DND-41 (cell line): Measurements from ENCODE around the gene NKAIN2.

Source experiments
- ATAC-seq: fragments of 200-7000 bp; cut with Tn5 transposase; 3 replicates; pipeline ENCODE4 v1.9.1; 2021; ENCODE audit warnings: low read depth; ENCODE audit not compliant: insufficient read depth
- DNase-seq: peaks from one replicate; pipeline ENCODE4 v3.0.0-alpha.2; 2020
- H2AFZ ChIP-seq: 2 replicates; pipeline ENCODE4 v1.6.0; 2012; ENCODE audit warnings: low read depth, low read length
- H3K27ac ChIP-seq: 2 replicates; pipeline ENCODE4 v1.5.1; 2012; ENCODE audit warnings: low read length, inconsistent platforms
- H3K27me3 ChIP-seq: fragments of 200-600 bp; sonication (generic); 2 replicates; pipeline ENCODE4 v1.6.0; 2012; ENCODE audit warnings: low read length, mild to moderate bottlenecking, inconsistent platforms; ENCODE audit not compliant: insufficient read depth, poor library complexity
- H3K36me3 ChIP-seq: 2 replicates; pipeline ENCODE4 v1.5.1; 2012; ENCODE audit warnings: low read length, inconsistent platforms; ENCODE audit not compliant: insufficient read depth
- H3K4me1 ChIP-seq: 2 replicates; pipeline ENCODE4 v1.5.1; 2012; ENCODE audit warnings: mild to moderate bottlenecking, low read length; ENCODE audit not compliant: insufficient read depth
- H3K4me2 ChIP-seq: 2 replicates; pipeline ENCODE4 v1.6.0; 2012; ENCODE audit warnings: mild to moderate bottlenecking, moderate library complexity, low read length, inconsistent platforms; ENCODE audit not compliant: insufficient read depth
- H3K4me3 ChIP-seq, 2 experiments: fragments of 200-600 bp in 1 of 2; shearing (Covaris generic) in 1 of 2; 2 replicates each; pipeline ENCODE4 v1.5.1; 2012 to 2016; ENCODE audit warnings: inconsistent platforms in 2 of 2, low read length in 2 of 2, mild to moderate bottlenecking in 2 of 2, low read depth in 1 of 2, moderate library complexity in 1 of 2
- H3K79me2 ChIP-seq: 2 replicates; pipeline ENCODE4 v1.6.0; 2012; ENCODE audit warnings: low read length, inconsistent platforms; ENCODE audit not compliant: insufficient read depth
- H3K9ac ChIP-seq: 2 replicates; pipeline ENCODE4 v1.6.0; 2012; ENCODE audit warnings: low read depth, mild to moderate bottlenecking, inconsistent platforms, low read length, moderate library complexity
- H3K9me3 ChIP-seq: 2 replicates; pipeline ENCODE4 v1.5.1; 2012; ENCODE audit warnings: low read length, moderate library complexity, mild to moderate bottlenecking, inconsistent platforms; ENCODE audit not compliant: insufficient read depth, severe bottlenecking
- H4K20me1 ChIP-seq: 2 replicates; pipeline ENCODE4 v1.6.0; 2012; ENCODE audit warnings: low read length; ENCODE audit not compliant: insufficient read depth
- CTCF ChIP-seq: IDR thresholded peaks from 2 replicates; pipeline ENCODE4 v1.5.1; 2012; ENCODE audit warnings: borderline replicate concordance, low read length, moderate library complexity, mild to moderate bottlenecking; ENCODE audit not compliant: poor library complexity, severe bottlenecking; ENCODE audit errors: extremely low read depth
- EZH2 ChIP-seq: IDR thresholded peaks from 3 replicates; pipeline ENCODE4 v1.6.1; 2012; ENCODE audit warnings: borderline replicate concordance, low read depth, mild to moderate bottlenecking, moderate library complexity, low read length, inconsistent platforms; ENCODE audit not compliant: severe bottlenecking

Gene NKAIN2

DNA sequence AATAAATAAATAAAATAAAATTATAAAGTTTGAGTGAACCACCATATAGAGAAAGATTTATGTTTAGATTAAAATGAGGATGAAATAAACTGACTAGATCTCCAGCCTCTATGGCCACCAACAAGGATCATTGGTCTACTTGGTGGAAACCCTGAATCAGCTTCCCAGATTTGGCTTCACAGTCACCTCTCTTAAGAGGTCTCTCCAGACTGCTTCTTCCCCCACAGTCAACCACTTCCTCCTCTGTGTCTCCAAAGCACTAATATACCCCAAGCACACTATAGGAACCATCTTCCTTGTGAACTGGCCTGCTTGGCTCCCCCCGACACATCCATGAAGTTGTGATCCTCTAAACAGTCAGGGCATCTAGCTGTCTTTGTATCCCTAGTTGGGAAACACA is 629.0 kb downstream of the NKAIN2 start:
- no peaks in the 10 kb centered on the region for H3K4me1 ChIP-seq
- H3K9ac ChIP-seq = no peak overlapping the region
- no peak overlapping the region for H2AFZ ChIP-seq
- no peaks in the 10 kb centered on the region for H4K20me1 ChIP-seq
- H3K9me3 ChIP-seq = no peaks in the 10 kb centered on the region
- ATAC-seq (no peak), DNase-seq (no peak)
- no peak overlapping the region for H3K4me3 ChIP-seq
- H3K27me3 ChIP-seq = no peaks in the 10 kb centered on the region
- H3K36me3 ChIP-seq = no peaks in the 10 kb centered on the region
- no peak overlapping the region for H3K27ac ChIP-seq
- no peaks in the 10 kb centered on the region for H3K79me2 ChIP-seq
- no peak overlapping the region for H3K4me2 ChIP-seq
- TF ChIP-seq CTCF (no peak), EZH2 (no peak)

- TF ChIP-seq CTCF = no peak
- no peak for TF ChIP-seq EZH2
- no peaks in the 10 kb centered on the region for H3K27me3 ChIP-seq
- DNase-seq (no peak), ATAC-seq (no peak)
- no peak overlapping the region for H3K4me2 ChIP-seq
- H3K79me2 ChIP-seq = no peaks in the 10 kb centered on the region
- H2AFZ ChIP-seq = no peak overlapping the region
- no peaks in the 10 kb centered on the region for H3K36me3 ChIP-seq
- H3K4me1 ChIP-seq = no peaks in the 10 kb centered on the region
- no peak overlapping the region for H3K9ac ChIP-seq
- no peaks in the 10 kb centered on the region for H4K20me1 ChIP-seq
- no peak overlapping the region for H3K27ac ChIP-seq
- no peaks in the 10 kb centered on the region for H3K9me3 ChIP-seq
- no peak overlapping the region for H3K4me3 ChIP-seq
Measured at GRCh38 chr6:124433387-124434160, 629.9 kb downstream of the NKAIN2 start.

DNA sequence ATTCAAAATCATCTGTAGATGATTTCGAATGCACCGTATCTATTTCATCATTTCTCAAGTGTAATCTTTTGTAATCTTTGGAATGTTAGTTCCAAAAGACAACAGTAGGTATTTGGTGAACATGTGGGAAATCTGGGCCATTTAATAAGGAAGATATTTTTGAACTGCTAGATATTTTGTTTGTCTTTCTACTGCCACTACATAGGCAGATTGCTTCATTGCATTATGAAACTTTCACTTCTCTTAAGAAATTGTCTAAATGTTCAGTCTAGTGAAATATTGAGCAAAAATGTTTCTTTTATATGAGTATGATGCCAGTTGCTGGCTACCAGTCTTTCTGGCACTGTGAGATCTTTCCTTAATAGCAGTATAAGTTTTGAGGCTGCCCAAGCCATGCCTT is 630.8 kb downstream of the NKAIN2 start:
- DNase-seq (no peak), ATAC-seq (no peak)
- Histone ChIP-seq H4K20me1 (no peaks in the 10 kb centered on the region), H3K36me3 (no peaks in the 10 kb centered on the region), H3K79me2 (no peaks in the 10 kb centered on the region), H3K4me2 (no peak overlapping the region), H3K9ac (no peak overlapping the region), H3K9me3 (no peaks in the 10 kb centered on the region), H3K27ac (no peak overlapping the region), H3K4me1 (no peaks in the 10 kb centered on the region), H3K4me3 (no peak overlapping the region), H3K27me3 (no peaks in the 10 kb centered on the region), H2AFZ (no peak overlapping the region)
- TF ChIP-seq CTCF (no peak), EZH2 (no peak)
